Measurements from ENCODE around the gene CTBP2. TPM values are rescaled to one million over a fixed set of nuclear protein-coding genes. Genes with fewer than 3 reads are reported as not detected.

The CTBP2 gene
- total RNA-seq, 1 experiment from 2014 or later, result 125 TPM

GRCh38 chr10:124953421-124953820 is 206.9 kb downstream of the CTBP2 start:
- Histone ChIP-seq H3K36me3 (ENCODE audit: control insufficient read depth, insufficient read depth, low read length) (no peaks in the 10 kb centered on the region), H3K4me3 (ENCODE audit: low read depth in 2 of 2, low read length in 2 of 2) (no peak overlapping the region), H3K27ac (ENCODE audit: low read length) (no peak overlapping the region), H3K9me3 (ENCODE audit: control insufficient read depth, insufficient read depth, low read depth, low read length) (no peaks in the 10 kb centered on the region), H3K4me1 (ENCODE audit: control insufficient read depth, insufficient read depth, low read length) (0 out of 2 replicates have a peak, but pooled peaks cover 3% of the 10 kb centered on the region), H3K27me3 (ENCODE audit: control insufficient read depth, insufficient read depth, low read length) (no peaks in the 10 kb centered on the region)
- DNase-seq (ENCODE audit: low read depth, low spot score), result no peak
- ChIA-PET POLR2A (no interaction called here), CTCF (interaction anchor here (0.6 kb wide), 1 partner anchor 14 kb away, joined by 5 read pairs; no protein-coding TSS in a partner anchor)
- no peak for ATAC-seq
- TF ChIP-seq, protein P1, sequence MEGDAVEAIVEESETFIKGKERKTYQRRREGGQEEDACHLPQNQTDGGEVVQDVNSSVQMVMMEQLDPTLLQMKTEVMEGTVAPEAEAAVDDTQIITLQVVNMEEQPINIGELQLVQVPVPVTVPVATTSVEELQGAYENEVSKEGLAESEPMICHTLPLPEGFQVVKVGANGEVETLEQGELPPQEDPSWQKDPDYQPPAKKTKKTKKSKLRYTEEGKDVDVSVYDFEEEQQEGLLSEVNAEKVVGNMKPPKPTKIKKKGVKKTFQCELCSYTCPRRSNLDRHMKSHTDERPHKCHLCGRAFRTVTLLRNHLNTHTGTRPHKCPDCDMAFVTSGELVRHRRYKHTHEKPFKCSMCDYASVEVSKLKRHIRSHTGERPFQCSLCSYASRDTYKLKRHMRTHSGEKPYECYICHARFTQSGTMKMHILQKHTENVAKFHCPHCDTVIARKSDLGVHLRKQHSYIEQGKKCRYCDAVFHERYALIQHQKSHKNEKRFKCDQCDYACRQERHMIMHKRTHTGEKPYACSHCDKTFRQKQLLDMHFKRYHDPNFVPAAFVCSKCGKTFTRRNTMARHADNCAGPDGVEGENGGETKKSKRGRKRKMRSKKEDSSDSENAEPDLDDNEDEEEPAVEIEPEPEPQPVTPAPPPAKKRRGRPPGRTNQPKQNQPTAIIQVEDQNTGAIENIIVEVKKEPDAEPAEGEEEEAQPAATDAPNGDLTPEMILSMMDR (IDR thresholded peaks at IDR 0.05), result no peak
- TF ChIP-seq SIN3A (IDR thresholded peaks at IDR 0.05; ENCODE audit: borderline replicate concordance, insufficient read depth, low read depth, low read length) (no peak), TCF7L2 (IDR thresholded peaks at IDR 0.05; ENCODE audit: low read depth, low read length) (no peak), REST (IDR thresholded peaks at IDR 0.05; ENCODE audit: insufficient read depth in 1 of 2, low read depth in 2 of 2, low read length in 1 of 2) (no peak), POLR2AphosphoS5 (IDR thresholded peaks at IDR 0.05; ENCODE audit: low read depth, low read length) (no peak)
- in situ Hi-C loops (cut with HindIII; ENCODE audit: low pct_unique_long_range_greater_than_20kb, low sequenced_read_pairs), result no loop called here
- intact Hi-C loops (cut with micrococcal nuclease; ENCODE audit: unreplicated experiment), result no loop called here
- BruUV-seq (replicated peaks), result no TSS peak

DNA sequence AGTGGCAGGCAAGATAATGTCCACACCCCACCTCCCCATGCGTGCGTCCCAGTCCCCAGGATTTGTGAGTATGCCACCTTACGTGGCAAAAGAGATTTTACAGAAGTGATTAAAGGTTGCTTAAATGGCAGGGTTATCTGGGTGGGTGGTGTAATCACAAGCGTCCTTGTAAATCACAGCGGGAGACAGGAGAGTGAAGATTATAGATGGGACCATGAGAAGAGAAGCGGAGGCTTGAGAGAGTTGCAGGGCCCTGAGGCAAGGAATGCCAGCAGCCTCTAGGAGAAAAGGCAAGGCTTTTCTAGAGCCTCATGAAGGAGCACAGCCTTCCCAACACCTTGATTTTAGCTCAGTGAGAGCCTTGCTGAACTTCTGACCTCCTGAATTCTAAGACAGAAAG is 208.2 kb downstream of the CTBP2 start:
- TF ChIP-seq REST (IDR thresholded peaks at IDR 0.05; ENCODE audit: insufficient read depth in 1 of 2, low read depth in 2 of 2, low read length in 1 of 2), result no peak
- intact Hi-C loops (cut with micrococcal nuclease; ENCODE audit: unreplicated experiment) (no loop called here), in situ Hi-C loops (cut with HindIII; ENCODE audit: low pct_unique_long_range_greater_than_20kb, low sequenced_read_pairs) (no loop called here)
- no peaks in the 10 kb centered on the region for H3K36me3 ChIP-seq (ENCODE audit: control insufficient read depth, insufficient read depth, low read length)
- H3K27me3 ChIP-seq (ENCODE audit: control insufficient read depth, insufficient read depth, low read length), result no peaks in the 10 kb centered on the region
- BruUV-seq (replicated peaks), result no TSS peak
- H3K9me3 ChIP-seq (ENCODE audit: control insufficient read depth, insufficient read depth, low read depth, low read length), result no peaks in the 10 kb centered on the region
- ChIA-PET POLR2A (no interaction called here), CTCF (no interaction called here)
- DNase-seq (ENCODE audit: low read depth, low spot score), result no peak
- no peak overlapping the region for H3K27ac ChIP-seq (ENCODE audit: low read length)
- no peak overlapping the region for H3K4me3 ChIP-seq (ENCODE audit: low read depth in 2 of 2, low read length in 2 of 2)
- no peak for ATAC-seq
- H3K4me1 ChIP-seq (ENCODE audit: control insufficient read depth, insufficient read depth, low read length), result 0 out of 2 replicates have a peak, but pooled peaks cover 3% of the 10 kb centered on the region

Measured in Panc1 (cell line).